Measurements from ENCODE around the gene TMEM61.

Gene TMEM61

GRCh38 chr1:54987919-54988705 is 7.7 kb downstream of the TMEM61 start:
- TF ChIP-seq, protein P1, sequence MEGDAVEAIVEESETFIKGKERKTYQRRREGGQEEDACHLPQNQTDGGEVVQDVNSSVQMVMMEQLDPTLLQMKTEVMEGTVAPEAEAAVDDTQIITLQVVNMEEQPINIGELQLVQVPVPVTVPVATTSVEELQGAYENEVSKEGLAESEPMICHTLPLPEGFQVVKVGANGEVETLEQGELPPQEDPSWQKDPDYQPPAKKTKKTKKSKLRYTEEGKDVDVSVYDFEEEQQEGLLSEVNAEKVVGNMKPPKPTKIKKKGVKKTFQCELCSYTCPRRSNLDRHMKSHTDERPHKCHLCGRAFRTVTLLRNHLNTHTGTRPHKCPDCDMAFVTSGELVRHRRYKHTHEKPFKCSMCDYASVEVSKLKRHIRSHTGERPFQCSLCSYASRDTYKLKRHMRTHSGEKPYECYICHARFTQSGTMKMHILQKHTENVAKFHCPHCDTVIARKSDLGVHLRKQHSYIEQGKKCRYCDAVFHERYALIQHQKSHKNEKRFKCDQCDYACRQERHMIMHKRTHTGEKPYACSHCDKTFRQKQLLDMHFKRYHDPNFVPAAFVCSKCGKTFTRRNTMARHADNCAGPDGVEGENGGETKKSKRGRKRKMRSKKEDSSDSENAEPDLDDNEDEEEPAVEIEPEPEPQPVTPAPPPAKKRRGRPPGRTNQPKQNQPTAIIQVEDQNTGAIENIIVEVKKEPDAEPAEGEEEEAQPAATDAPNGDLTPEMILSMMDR (IDR thresholded peaks at IDR 0.05; ENCODE audit: control insufficient read depth, insufficient read depth, low read depth, low read length, missing control alignments) = no peak
- no peak for DNase-seq (ENCODE audit: low read depth)

DNA sequence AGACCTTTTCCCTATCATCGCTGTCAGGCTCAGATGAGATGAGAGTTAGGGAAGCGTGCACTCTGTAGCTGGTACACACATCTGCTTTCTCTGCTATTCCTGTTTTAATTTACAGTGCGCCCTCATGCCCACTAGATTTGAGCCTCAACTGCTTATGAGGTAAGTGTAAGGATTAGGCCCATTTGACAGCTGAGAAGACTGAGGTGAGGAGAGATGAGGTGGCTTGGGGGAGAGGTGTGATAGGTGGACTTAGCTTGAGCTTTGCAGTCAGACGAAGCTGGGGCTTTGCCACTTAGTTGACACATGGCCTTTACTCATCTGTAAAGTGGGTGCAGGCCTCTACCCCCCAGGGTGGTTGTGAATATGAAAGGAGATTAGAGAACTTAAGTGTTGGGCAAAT is 8.5 kb downstream of the TMEM61 start:
- no peak overlapping the region for H3K4me3 ChIP-seq (ENCODE audit: control insufficient read depth, low read depth, low read length)
- DNase-seq (ENCODE audit: low read depth) = no peak
- TF ChIP-seq, protein P1 (IDR thresholded peaks at IDR 0.05; ENCODE audit: control insufficient read depth, insufficient read depth, low read depth, low read length, missing control alignments) = no peak

More at GRCh38 chr1:54987919-54988705, 7.7 kb downstream of the TMEM61 start:
- H3K4me3 ChIP-seq (ENCODE audit: control insufficient read depth, low read depth, low read length) = no peak overlapping the region

DNA sequence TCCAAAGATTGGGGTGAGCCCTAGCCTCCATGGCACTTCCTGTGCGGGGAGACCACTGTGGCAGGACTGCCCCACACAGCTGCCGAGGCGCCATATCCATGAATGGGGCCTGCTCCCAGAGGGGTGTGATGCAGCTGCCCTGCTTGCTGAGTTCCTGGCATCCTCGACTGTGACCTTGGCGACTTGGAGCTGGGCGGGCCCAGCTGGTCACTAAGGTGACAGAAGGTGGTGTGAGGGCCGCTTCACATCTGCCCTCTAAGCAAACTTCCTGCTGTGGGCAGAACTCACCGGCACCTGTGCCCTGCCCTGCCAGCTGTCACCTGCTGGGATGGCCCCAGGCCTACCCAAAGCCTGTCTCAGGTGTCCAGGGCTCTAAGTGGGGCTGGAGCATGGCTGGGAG is 9.0 kb downstream of the TMEM61 start:
- no peak for DNase-seq (ENCODE audit: low read depth)
- no peak overlapping the region for H3K4me3 ChIP-seq (ENCODE audit: control insufficient read depth, low read depth, low read length)
- TF ChIP-seq, protein P1 (IDR thresholded peaks at IDR 0.05; ENCODE audit: control insufficient read depth, insufficient read depth, low read depth, low read length, missing control alignments) = no peak

DNA sequence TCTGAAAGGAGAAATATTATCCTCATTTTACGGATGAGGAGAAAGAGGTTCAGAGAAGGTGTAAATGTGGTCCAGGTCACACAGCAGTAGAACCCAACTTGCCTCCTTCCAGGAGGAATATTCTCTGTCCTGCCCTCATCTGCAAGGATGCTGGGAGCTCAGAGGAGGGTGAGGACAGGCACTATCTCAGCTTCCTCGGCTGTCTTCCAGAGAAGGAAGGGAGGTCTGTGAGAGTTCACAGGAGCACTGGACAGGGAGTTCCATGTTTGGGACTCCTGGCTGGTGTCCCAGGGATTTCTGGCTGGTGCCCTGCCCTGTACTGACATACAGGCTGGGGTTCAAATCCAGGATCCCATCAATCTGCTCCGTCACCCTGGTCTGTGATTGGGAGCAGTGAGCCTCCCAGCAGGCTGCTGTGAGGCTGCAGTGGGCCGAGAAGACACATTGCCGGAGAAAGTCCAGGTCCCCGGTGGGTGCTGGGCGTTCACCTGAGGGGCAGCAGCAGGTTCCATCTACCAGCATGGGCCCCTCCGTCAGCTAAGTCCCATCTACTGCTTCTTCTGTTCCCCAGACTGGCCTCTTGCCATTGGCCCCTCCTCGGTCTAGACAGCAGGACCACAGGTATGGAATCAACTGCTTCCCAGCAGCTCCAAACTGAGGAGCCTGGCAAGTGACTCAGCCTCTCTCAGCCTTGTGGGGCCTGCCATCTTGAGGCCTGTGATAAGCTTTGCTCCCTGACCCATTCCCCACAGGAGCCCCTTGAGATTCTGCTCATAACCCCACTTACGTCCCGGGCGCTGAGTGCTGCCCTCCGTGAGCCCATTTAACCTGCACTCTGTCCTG is 9.8 kb downstream of the TMEM61 start:
- H3K4me3 ChIP-seq (ENCODE audit: control insufficient read depth, low read depth, low read length) = no peak overlapping the region
- no peak for DNase-seq (ENCODE audit: low read depth)
- TF ChIP-seq, protein P1 (IDR thresholded peaks at IDR 0.05; ENCODE audit: control insufficient read depth, insufficient read depth, low read depth, low read length, missing control alignments) = no peak

DNA sequence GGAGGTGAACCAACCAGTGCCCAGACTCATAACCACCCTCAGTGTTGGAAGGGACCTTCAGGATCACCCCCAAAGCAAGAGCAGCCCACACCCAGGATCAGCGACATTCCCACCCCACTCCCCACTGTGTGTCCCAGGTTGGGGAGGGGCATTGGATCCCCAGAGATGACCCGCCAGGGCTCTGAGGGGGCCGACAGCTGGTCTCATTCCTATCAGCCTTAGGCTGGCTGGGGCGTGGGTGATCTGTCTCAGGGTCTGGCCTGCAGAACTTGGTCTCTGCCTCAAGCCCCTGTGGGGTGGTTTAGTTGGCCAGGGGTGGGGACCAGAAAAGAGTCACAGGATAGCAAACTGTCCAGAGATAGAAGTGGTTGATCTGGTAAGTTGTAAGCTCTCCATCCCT is 10.5 kb downstream of the TMEM61 start:
- H3K4me3 ChIP-seq (ENCODE audit: control insufficient read depth, low read depth, low read length) = no peak overlapping the region
- TF ChIP-seq, protein P1 (IDR thresholded peaks at IDR 0.05; ENCODE audit: control insufficient read depth, insufficient read depth, low read depth, low read length, missing control alignments) = no peak
- DNase-seq (ENCODE audit: low read depth) = no peak

GRCh38 chr1:54991939-54992338 is 11.5 kb downstream of the TMEM61 start:
- no peak overlapping the region for H3K4me3 ChIP-seq (ENCODE audit: control insufficient read depth, low read depth, low read length)
- TF ChIP-seq, protein P1 (IDR thresholded peaks at IDR 0.05; ENCODE audit: control insufficient read depth, insufficient read depth, low read depth, low read length, missing control alignments) = no peak
- DNase-seq (ENCODE audit: low read depth) = no peak
